ENCODE measurements around the gene PCCA. TPM values are rescaled to one million over a fixed set of nuclear protein-coding genes. Genes with fewer than 3 reads are reported as not detected.
A peak's percentile ranks its signal among the peaks of the same experiment; 100 is the strongest.

Gene PCCA
- total and polyA plus RNA-seq, 4 donors = 8.3 to 71.8 (median 22.8) TPM

GRCh38 chr13:100362371-100362770, 273.5 kb downstream of the PCCA start:
- TF ChIP-seq CTCF (IDR thresholded peaks at IDR 0.05; ENCODE audit: control extremely low read depth, extremely low read depth) = no peak
- no peak overlapping the region for H3K4me3 ChIP-seq
- 91 to 94% methylated on average over 2 of the region's 2 CpGs for WGBS, 2 donors
- H3K4me1 ChIP-seq (ENCODE audit: control insufficient read depth in 5 of 5, insufficient read depth in 5 of 5, low read length in 5 of 5) = peaks cover 0 to 22% (median 0%) of the 10 kb centered on the region in 5 donors
- DNase-seq (peak in 1 of 3 donors; percentile 18), ATAC-seq (ENCODE audit: insufficient read depth, low FRiP score) (no peak)
- peaks cover 0 to 6% (median 2%) of the 10 kb centered on the region in 4 donors for H3K36me3 ChIP-seq (ENCODE audit: control insufficient read depth in 4 of 4, insufficient read depth in 4 of 4, low read length in 4 of 4)
- H3K9ac ChIP-seq (ENCODE audit: insufficient read depth in 1 of 2, low read length in 2 of 2) = no peak overlapping the region
- H3K27ac ChIP-seq (ENCODE audit: low read depth in 1 of 2, low read length in 1 of 2) = no peak overlapping the region
- no peaks in the 10 kb centered on the region for H3K9me3 ChIP-seq (ENCODE audit: control insufficient read depth in 4 of 4, insufficient read depth in 3 of 4, low read length in 3 of 4)
- no peaks in the 10 kb centered on the region for H3K27me3 ChIP-seq (ENCODE audit: control insufficient read depth in 3 of 3, insufficient read depth in 3 of 3, low read length in 2 of 3)

- peaks cover 0 to 4% (median 1%) of the 10 kb centered on the region in 4 donors for H3K36me3 ChIP-seq (ENCODE audit: control insufficient read depth in 4 of 4, insufficient read depth in 4 of 4, low read length in 4 of 4)
- ATAC-seq (ENCODE audit: insufficient read depth, low FRiP score) = no peak
- DNase-seq = peak in 2 of 3 donors; percentile 92 to 93
- H3K4me3 ChIP-seq = no peak overlapping the region
- H3K4me1 ChIP-seq (ENCODE audit: control insufficient read depth in 5 of 5, insufficient read depth in 5 of 5, low read length in 5 of 5) = peaks cover 0 to 22% (median 0%) of the 10 kb centered on the region in 5 donors
- no peak for TF ChIP-seq CTCF (IDR thresholded peaks at IDR 0.05; ENCODE audit: control extremely low read depth, extremely low read depth)
- H3K9me3 ChIP-seq (ENCODE audit: control insufficient read depth in 4 of 4, insufficient read depth in 3 of 4, low read length in 3 of 4) = no peaks in the 10 kb centered on the region
- H3K27me3 ChIP-seq (ENCODE audit: control insufficient read depth in 3 of 3, insufficient read depth in 3 of 3, low read length in 2 of 3) = no peaks in the 10 kb centered on the region
- 50 to 80% methylated on average over 1 of the region's 1 CpG for WGBS, 2 donors
- no peak overlapping the region for H3K9ac ChIP-seq (ENCODE audit: insufficient read depth in 1 of 2, low read length in 2 of 2)
- no peak overlapping the region for H3K27ac ChIP-seq (ENCODE audit: low read depth in 1 of 2, low read length in 1 of 2)
Measured at GRCh38 chr13:100362781-100363180, 273.9 kb downstream of the PCCA start.

GRCh38 chr13:100363285-100363711, 274.4 kb downstream of the PCCA start:
- no peak for ATAC-seq (ENCODE audit: insufficient read depth, low FRiP score)
- peak; percentile 61 to 94 (median 93) for DNase-seq
- no peaks in the 10 kb centered on the region for H3K27me3 ChIP-seq (ENCODE audit: control insufficient read depth in 3 of 3, insufficient read depth in 3 of 3, low read length in 2 of 3)
- no peaks in the 10 kb centered on the region for H3K9me3 ChIP-seq (ENCODE audit: control insufficient read depth in 4 of 4, insufficient read depth in 3 of 4, low read length in 3 of 4)
- no peak overlapping the region for H3K27ac ChIP-seq (ENCODE audit: low read depth in 1 of 2, low read length in 1 of 2)
- peaks cover 0 to 22% (median 0%) of the 10 kb centered on the region in 5 donors for H3K4me1 ChIP-seq (ENCODE audit: control insufficient read depth in 5 of 5, insufficient read depth in 5 of 5, low read length in 5 of 5)
- no peak overlapping the region for H3K4me3 ChIP-seq
- H3K36me3 ChIP-seq (ENCODE audit: control insufficient read depth in 4 of 4, insufficient read depth in 4 of 4, low read length in 4 of 4) = peaks cover 0 to 2% (median under 1%) of the 10 kb centered on the region in 4 donors
- no peak for TF ChIP-seq CTCF (IDR thresholded peaks at IDR 0.05; ENCODE audit: control extremely low read depth, extremely low read depth)
- H3K9ac ChIP-seq (ENCODE audit: insufficient read depth in 1 of 2, low read length in 2 of 2) = no peak overlapping the region
- 55 to 64% methylated on average over 3 of the region's 3 CpGs for WGBS, 2 donors

GRCh38 chr13:100363874-100364273, 275.0 kb downstream of the PCCA start:
- H3K27ac ChIP-seq (ENCODE audit: low read depth in 1 of 2, low read length in 1 of 2) = no peak overlapping the region
- H3K4me1 ChIP-seq (ENCODE audit: control insufficient read depth in 5 of 5, insufficient read depth in 5 of 5, low read length in 5 of 5) = peaks cover 0 to 22% (median 0%) of the 10 kb centered on the region in 5 donors
- H3K9ac ChIP-seq (ENCODE audit: insufficient read depth in 1 of 2, low read length in 2 of 2) = no peak overlapping the region
- no peak for TF ChIP-seq CTCF (IDR thresholded peaks at IDR 0.05; ENCODE audit: control extremely low read depth, extremely low read depth)
- no peaks in the 10 kb centered on the region for H3K9me3 ChIP-seq (ENCODE audit: control insufficient read depth in 4 of 4, insufficient read depth in 3 of 4, low read length in 3 of 4)
- DNase-seq = no peak
- H3K4me3 ChIP-seq = no peak overlapping the region
- H3K27me3 ChIP-seq (ENCODE audit: control insufficient read depth in 3 of 3, insufficient read depth in 3 of 3, low read length in 2 of 3) = no peaks in the 10 kb centered on the region
- H3K36me3 ChIP-seq (ENCODE audit: control insufficient read depth in 4 of 4, insufficient read depth in 4 of 4, low read length in 4 of 4) = peaks cover 0 to 2% (median 0%) of the 10 kb centered on the region in 4 donors
- WGBS, 2 donors = 74 to 95% methylated on average over 2 of the region's 2 CpGs
- no peak for ATAC-seq (ENCODE audit: insufficient read depth, low FRiP score)

Data from lung (tissue), 12 donors.